ENCODE results near the gene GPR132. TPM values are rescaled to one million over a fixed set of nuclear protein-coding genes. Genes with fewer than 3 reads are reported as not detected.

Gene GPR132
- total and polyA plus RNA-seq, 10 of the 15 experiments (the other 5 are each of a cell fraction or from before 2014, with no cell fraction given) = 1.9 to 49.3 (median 20.4) TPM

DNA sequence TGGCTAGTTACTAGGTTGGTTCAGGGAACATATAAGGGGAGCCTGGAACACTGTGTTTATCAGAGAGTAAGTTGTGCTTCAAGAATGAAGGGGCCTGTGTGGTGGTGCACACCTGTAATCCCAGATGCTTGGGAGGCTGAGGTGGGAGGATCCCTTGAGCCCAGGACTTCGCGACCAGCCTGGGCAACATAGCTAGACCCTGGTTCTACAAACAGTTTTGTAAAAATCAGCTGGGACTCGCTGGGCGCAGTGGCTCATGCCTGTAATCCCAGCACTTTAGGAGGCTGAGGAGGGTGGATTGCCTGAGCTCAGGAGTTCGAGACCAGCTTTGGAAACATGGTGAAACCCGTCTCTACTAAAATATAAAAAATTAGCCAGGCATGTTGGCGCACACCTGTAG lies 42.1 kb upstream of the GPR132 start (continued):
- TF ChIP-seq, protein P1, sequence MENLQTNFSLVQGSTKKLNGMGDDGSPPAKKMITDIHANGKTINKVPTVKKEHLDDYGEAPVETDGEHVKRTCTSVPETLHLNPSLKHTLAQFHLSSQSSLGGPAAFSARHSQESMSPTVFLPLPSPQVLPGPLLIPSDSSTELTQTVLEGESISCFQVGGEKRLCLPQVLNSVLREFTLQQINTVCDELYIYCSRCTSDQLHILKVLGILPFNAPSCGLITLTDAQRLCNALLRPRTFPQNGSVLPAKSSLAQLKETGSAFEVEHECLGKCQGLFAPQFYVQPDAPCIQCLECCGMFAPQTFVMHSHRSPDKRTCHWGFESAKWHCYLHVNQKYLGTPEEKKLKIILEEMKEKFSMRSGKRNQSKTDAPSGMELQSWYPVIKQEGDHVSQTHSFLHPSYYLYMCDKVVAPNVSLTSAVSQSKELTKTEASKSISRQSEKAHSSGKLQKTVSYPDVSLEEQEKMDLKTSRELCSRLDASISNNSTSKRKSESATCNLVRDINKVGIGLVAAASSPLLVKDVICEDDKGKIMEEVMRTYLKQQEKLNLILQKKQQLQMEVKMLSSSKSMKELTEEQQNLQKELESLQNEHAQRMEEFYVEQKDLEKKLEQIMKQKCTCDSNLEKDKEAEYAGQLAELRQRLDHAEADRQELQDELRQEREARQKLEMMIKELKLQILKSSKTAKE (IDR thresholded peaks at IDR 0.05; ENCODE audit: low read depth, poor library complexity, severe bottlenecking) = no peak
- TF ChIP-seq, protein P2, sequence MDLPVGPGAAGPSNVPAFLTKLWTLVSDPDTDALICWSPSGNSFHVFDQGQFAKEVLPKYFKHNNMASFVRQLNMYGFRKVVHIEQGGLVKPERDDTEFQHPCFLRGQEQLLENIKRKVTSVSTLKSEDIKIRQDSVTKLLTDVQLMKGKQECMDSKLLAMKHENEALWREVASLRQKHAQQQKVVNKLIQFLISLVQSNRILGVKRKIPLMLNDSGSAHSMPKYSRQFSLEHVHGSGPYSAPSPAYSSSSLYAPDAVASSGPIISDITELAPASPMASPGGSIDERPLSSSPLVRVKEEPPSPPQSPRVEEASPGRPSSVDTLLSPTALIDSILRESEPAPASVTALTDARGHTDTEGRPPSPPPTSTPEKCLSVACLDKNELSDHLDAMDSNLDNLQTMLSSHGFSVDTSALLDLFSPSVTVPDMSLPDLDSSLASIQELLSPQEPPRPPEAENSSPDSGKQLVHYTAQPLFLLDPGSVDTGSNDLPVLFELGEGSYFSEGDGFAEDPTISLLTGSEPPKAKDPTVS (IDR thresholded peaks at IDR 0.05; ENCODE audit: low read depth, low read length) = no peak
- no peak for TF ChIP-seq BHLHE40 (IDR thresholded peaks at IDR 0.05; ENCODE audit: borderline replicate concordance in 1 of 2, low read depth in 2 of 2, low read length in 1 of 2)

DNA sequence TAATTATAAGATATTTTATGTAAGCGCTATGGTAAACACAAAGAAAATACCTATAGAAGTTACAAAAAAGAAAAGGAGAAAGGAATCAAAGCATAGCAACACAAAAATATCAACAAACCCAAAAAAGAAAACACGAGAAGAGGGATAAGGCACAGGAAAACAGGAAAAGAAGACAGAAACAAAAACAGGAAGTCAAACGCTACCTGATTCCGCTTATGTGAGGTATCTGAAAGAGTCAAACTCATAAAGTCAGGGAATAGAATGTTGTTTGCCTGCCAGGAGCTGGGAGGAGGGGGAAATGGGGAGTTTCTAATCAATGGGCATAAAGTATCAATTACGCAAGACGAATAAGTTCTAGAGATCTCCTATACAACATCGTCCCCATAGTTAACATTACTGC lies 39.9 kb upstream of the GPR132 start:
- intact Hi-C loops (cut with micrococcal nuclease; ENCODE audit: unreplicated experiment) (no loop called here), in situ Hi-C loops (cut with MboI) (no loop called here)
- Histone ChIP-seq H3K27me3 (replicated peaks in 1 of 2; ENCODE audit: control insufficient read depth in 2 of 2, insufficient read depth in 2 of 2, low read length in 1 of 2) (no peaks in the 10 kb centered on the region; a peak in 1 of 4 replicates), H2AFZ (ENCODE audit: control insufficient read depth, low read depth, low read length) (no peak overlapping the region), H4K20me1 (ENCODE audit: control insufficient read depth, insufficient read depth) (no peaks in the 10 kb centered on the region), H3K36me3 (ENCODE audit: control insufficient read depth in 2 of 2, insufficient read depth in 2 of 2, low read length in 1 of 2) (no peaks in the 10 kb centered on the region), H3K27ac (ENCODE audit: control insufficient read depth, insufficient read depth) (no peak overlapping the region), H3K4me3 (no peak overlapping the region), H3K79me2 (ENCODE audit: control insufficient read depth, insufficient read depth, low read length) (no peaks in the 10 kb centered on the region), H3K9ac (ENCODE audit: control insufficient read depth, insufficient read depth, low read length) (no peak overlapping the region), H3K4me1 (ENCODE audit: control insufficient read depth, insufficient read depth, low read length) (no peaks in the 10 kb centered on the region), H3K4me2 (ENCODE audit: control insufficient read depth, insufficient read depth) (no peak overlapping the region), H3K9me3 (replicated peaks; ENCODE audit: control insufficient read depth, insufficient read depth, low read length) (no peaks in the 10 kb centered on the region; the same call in 2 of the 3 replicates)
- ChIA-PET CTCF (interaction anchor here (1.2 kb wide), 1 partner anchor 247 kb away, joined by 3 read pairs; no protein-coding TSS in a partner anchor), RAD21 (ENCODE audit: unreplicated experiment) (no interaction called here), SMC1A (ENCODE audit: uncharacterized antibody, unreplicated experiment) (no interaction called here), POLR2A (no interaction called here)
- BruUV-seq (replicated peaks) = no TSS peak
- no peak for ATAC-seq
- TF ChIP-seq, protein P3, sequence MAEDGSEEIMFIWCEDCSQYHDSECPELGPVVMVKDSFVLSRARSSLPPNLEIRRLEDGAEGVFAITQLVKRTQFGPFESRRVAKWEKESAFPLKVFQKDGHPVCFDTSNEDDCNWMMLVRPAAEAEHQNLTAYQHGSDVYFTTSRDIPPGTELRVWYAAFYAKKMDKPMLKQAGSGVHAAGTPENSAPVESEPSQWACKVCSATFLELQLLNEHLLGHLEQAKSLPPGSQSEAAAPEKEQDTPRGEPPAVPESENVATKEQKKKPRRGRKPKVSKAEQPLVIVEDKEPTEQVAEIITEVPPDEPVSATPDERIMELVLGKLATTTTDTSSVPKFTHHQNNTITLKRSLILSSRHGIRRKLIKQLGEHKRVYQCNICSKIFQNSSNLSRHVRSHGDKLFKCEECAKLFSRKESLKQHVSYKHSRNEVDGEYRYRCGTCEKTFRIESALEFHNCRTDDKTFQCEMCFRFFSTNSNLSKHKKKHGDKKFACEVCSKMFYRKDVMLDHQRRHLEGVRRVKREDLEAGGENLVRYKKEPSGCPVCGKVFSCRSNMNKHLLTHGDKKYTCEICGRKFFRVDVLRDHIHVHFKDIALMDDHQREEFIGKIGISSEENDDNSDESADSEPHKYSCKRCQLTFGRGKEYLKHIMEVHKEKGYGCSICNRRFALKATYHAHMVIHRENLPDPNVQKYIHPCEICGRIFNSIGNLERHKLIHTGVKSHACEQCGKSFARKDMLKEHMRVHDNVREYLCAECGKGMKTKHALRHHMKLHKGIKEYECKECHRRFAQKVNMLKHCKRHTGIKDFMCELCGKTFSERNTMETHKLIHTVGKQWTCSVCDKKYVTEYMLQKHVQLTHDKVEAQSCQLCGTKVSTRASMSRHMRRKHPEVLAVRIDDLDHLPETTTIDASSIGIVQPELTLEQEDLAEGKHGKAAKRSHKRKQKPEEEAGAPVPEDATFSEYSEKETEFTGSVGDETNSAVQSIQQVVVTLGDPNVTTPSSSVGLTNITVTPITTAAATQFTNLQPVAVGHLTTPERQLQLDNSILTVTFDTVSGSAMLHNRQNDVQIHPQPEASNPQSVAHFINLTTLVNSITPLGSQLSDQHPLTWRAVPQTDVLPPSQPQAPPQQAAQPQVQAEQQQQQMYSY (CRISPR knock-in tag; IDR thresholded peaks at IDR 0.05) = no peak
- no peak for TF ChIP-seq MXI1 (IDR thresholded peaks at IDR 0.05; ENCODE audit: low read depth, low read length)
- TF ChIP-seq SPI1 (IDR thresholded peaks at IDR 0.05; ENCODE audit: borderline replicate concordance, insufficient read depth, low read depth, low read length) = peak; percentile 16; the same call in 1 of the 2 replicates
- WGBS (ENCODE audit: insufficient coverage, insufficient replicate concordance, low lambda C conversion rate, missing lambda C conversion rate) = 52% methylated on average over 7 of the region's 7 CpGs
- DNase-seq (ENCODE audit: low read depth, low spot score) = no peak
- no peak for FAIRE-seq
